ENCODE measurements around the gene RNF212. TPM values are rescaled to one million over a fixed set of nuclear protein-coding genes. Genes with fewer than 3 reads are reported as not detected.

RNF212 gene
- total and polyA plus RNA-seq, 4 donors = 3.9 to 12.6 (median 8.7) TPM

GRCh38 chr4:1027219-1027914 is 86.0 kb downstream of the RNF212 start:
- no peak for DNase-seq (ENCODE audit: low read depth in 4 of 6, low spot score in 6 of 6)
- H3K9me3 ChIP-seq (ENCODE audit: control insufficient read depth, insufficient read depth, low read length) = no peaks in the 10 kb centered on the region
- 59% methylated on average over 25 of the region's 26 CpGs for WGBS (ENCODE audit: insufficient coverage)
- no peak overlapping the region for H3K27ac ChIP-seq (ENCODE audit: low read depth, low read length)
- H3K4me1 ChIP-seq (ENCODE audit: control insufficient read depth, insufficient read depth, low read length) = peaks cover 43% of the 10 kb centered on the region
- no peaks in the 10 kb centered on the region for H3K27me3 ChIP-seq (ENCODE audit: control insufficient read depth, insufficient read depth, low read length)
- H3K4me3 ChIP-seq (ENCODE audit: low read depth, low read length) = no peak overlapping the region
- peaks cover 60% of the 10 kb centered on the region for H3K36me3 ChIP-seq (ENCODE audit: control insufficient read depth, insufficient read depth, low read length)

DNA sequence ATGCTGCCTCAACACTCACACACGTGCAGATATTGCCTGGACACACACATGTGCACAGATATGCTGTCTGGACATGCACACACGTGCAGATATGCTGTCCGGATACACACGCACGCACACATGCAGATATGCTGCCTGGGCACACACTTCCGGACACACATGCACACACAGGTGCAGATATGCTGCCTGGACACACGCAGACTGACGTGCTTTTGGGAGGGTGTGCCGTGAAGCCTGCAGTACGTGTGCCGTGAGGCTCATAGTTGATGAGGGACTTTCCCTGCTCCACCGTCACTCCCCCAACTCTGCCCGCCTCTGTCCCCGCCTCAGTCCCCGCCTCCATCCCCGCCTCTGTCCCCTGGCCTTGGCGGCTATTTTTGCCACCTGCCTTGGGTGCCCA is 87.2 kb downstream of the RNF212 start:
- H3K4me3 ChIP-seq (ENCODE audit: low read depth, low read length) = no peak overlapping the region
- H3K36me3 ChIP-seq (ENCODE audit: control insufficient read depth, insufficient read depth, low read length) = peaks cover 73% of the 10 kb centered on the region
- 84% methylated on average over 9 of the region's 17 CpGs for WGBS (ENCODE audit: insufficient coverage)
- H3K4me1 ChIP-seq (ENCODE audit: control insufficient read depth, insufficient read depth, low read length) = peaks cover 34% of the 10 kb centered on the region
- DNase-seq (ENCODE audit: low read depth in 4 of 6, low spot score in 6 of 6) = no peak
- no peaks in the 10 kb centered on the region for H3K9me3 ChIP-seq (ENCODE audit: control insufficient read depth, insufficient read depth, low read length)
- H3K27me3 ChIP-seq (ENCODE audit: control insufficient read depth, insufficient read depth, low read length) = no peaks in the 10 kb centered on the region
- H3K27ac ChIP-seq (ENCODE audit: low read depth, low read length) = no peak overlapping the region

GRCh38 chr4:1024882-1025545 is 88.3 kb downstream of the RNF212 start:
- H3K4me3 ChIP-seq (ENCODE audit: low read depth, low read length) = no peak overlapping the region
- peaks cover 27% of the 10 kb centered on the region for H3K4me1 ChIP-seq (ENCODE audit: control insufficient read depth, insufficient read depth, low read length)
- WGBS (ENCODE audit: insufficient coverage) = 94% methylated on average over 30 of the region's 32 CpGs
- H3K9me3 ChIP-seq (ENCODE audit: control insufficient read depth, insufficient read depth, low read length) = no peaks in the 10 kb centered on the region
- peaks cover 75% of the 10 kb centered on the region for H3K36me3 ChIP-seq (ENCODE audit: control insufficient read depth, insufficient read depth, low read length)
- DNase-seq (ENCODE audit: low read depth in 4 of 6, low spot score in 6 of 6) = no peak
- no peaks in the 10 kb centered on the region for H3K27me3 ChIP-seq (ENCODE audit: control insufficient read depth, insufficient read depth, low read length)
- no peak overlapping the region for H3K27ac ChIP-seq (ENCODE audit: low read depth, low read length)

DNA sequence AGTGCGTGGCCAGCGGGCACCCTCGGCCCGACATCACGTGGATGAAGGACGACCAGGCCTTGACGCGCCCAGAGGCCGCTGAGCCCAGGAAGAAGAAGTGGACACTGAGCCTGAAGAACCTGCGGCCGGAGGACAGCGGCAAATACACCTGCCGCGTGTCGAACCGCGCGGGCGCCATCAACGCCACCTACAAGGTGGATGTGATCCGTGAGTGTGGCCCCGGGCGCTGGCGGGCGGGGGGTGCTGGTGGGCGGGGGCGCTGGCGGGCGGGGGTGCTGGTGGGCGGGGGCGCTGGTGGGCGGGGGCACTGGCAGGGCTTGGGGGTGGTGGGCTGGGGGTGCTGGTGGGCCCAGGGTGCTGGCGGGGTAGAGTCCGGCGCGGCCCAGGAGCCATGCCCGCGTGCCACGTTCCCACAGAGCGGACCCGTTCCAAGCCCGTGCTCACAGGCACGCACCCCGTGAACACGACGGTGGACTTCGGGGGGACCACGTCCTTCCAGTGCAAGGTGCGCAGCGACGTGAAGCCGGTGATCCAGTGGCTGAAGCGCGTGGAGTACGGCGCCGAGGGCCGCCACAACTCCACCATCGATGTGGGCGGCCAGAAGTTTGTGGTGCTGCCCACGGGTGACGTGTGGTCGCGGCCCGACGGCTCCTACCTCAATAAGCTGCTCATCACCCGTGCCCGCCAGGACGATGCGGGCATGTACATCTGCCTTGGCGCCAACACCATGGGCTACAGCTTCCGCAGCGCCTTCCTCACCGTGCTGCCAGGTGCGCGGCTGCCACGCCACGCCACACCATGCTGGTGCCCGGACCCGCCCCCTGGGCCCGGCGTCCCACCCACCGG is 89.2 kb downstream of the RNF212 start:
- peaks cover 28% of the 10 kb centered on the region for H3K4me1 ChIP-seq (ENCODE audit: control insufficient read depth, insufficient read depth, low read length)
- no peaks in the 10 kb centered on the region for H3K9me3 ChIP-seq (ENCODE audit: control insufficient read depth, insufficient read depth, low read length)
- H3K4me3 ChIP-seq (ENCODE audit: low read depth, low read length) = no peak overlapping the region
- no peaks in the 10 kb centered on the region for H3K27me3 ChIP-seq (ENCODE audit: control insufficient read depth, insufficient read depth, low read length)
- WGBS (ENCODE audit: insufficient coverage) = 97% methylated on average over 62 of the region's 83 CpGs
- DNase-seq (ENCODE audit: low read depth in 4 of 6, low spot score in 6 of 6) = no peak
- H3K36me3 ChIP-seq (ENCODE audit: control insufficient read depth, insufficient read depth, low read length) = peaks cover 82% of the 10 kb centered on the region
- no peak overlapping the region for H3K27ac ChIP-seq (ENCODE audit: low read depth, low read length)

GRCh38 chr4:1023075-1023640 is 90.2 kb downstream of the RNF212 start:
- no peak overlapping the region for H3K27ac ChIP-seq (ENCODE audit: low read depth, low read length)
- WGBS (ENCODE audit: insufficient coverage) = 83% methylated on average over 10 of the region's 20 CpGs
- H3K4me1 ChIP-seq (ENCODE audit: control insufficient read depth, insufficient read depth, low read length) = peaks cover 36% of the 10 kb centered on the region
- peaks cover 81% of the 10 kb centered on the region for H3K36me3 ChIP-seq (ENCODE audit: control insufficient read depth, insufficient read depth, low read length)
- no peaks in the 10 kb centered on the region for H3K27me3 ChIP-seq (ENCODE audit: control insufficient read depth, insufficient read depth, low read length)
- no peak for DNase-seq (ENCODE audit: low read depth in 4 of 6, low spot score in 6 of 6)
- no peak overlapping the region for H3K4me3 ChIP-seq (ENCODE audit: low read depth, low read length)
- no peaks in the 10 kb centered on the region for H3K9me3 ChIP-seq (ENCODE audit: control insufficient read depth, insufficient read depth, low read length)

- no peak overlapping the region for H3K4me3 ChIP-seq (ENCODE audit: low read depth, low read length)
- DNase-seq (ENCODE audit: low read depth in 4 of 6, low spot score in 6 of 6) = no peak
- no peaks in the 10 kb centered on the region for H3K27me3 ChIP-seq (ENCODE audit: control insufficient read depth, insufficient read depth, low read length)
- H3K4me1 ChIP-seq (ENCODE audit: control insufficient read depth, insufficient read depth, low read length) = peaks cover 36% of the 10 kb centered on the region
- H3K36me3 ChIP-seq (ENCODE audit: control insufficient read depth, insufficient read depth, low read length) = peaks cover 81% of the 10 kb centered on the region
- no peaks in the 10 kb centered on the region for H3K9me3 ChIP-seq (ENCODE audit: control insufficient read depth, insufficient read depth, low read length)
- H3K27ac ChIP-seq (ENCODE audit: low read depth, low read length) = no peak overlapping the region
- 74% methylated on average over 13 of the region's 19 CpGs for WGBS (ENCODE audit: insufficient coverage)
Measured at GRCh38 chr4:1022739-1023066, 90.7 kb downstream of the RNF212 start.

- peaks cover 39% of the 10 kb centered on the region for H3K4me1 ChIP-seq (ENCODE audit: control insufficient read depth, insufficient read depth, low read length)
- no peaks in the 10 kb centered on the region for H3K9me3 ChIP-seq (ENCODE audit: control insufficient read depth, insufficient read depth, low read length)
- H3K4me3 ChIP-seq (ENCODE audit: low read depth, low read length) = no peak overlapping the region
- 92% methylated on average over 46 of the region's 46 CpGs for WGBS (ENCODE audit: insufficient coverage)
- H3K36me3 ChIP-seq (ENCODE audit: control insufficient read depth, insufficient read depth, low read length) = peaks cover 82% of the 10 kb centered on the region
- no peak overlapping the region for H3K27ac ChIP-seq (ENCODE audit: low read depth, low read length)
- no peaks in the 10 kb centered on the region for H3K27me3 ChIP-seq (ENCODE audit: control insufficient read depth, insufficient read depth, low read length)
- no peak for DNase-seq (ENCODE audit: low read depth in 4 of 6, low spot score in 6 of 6)
Measured at GRCh38 chr4:1022051-1022738, 91.2 kb downstream of the RNF212 start.
